ENCODE results near the gene ZNF823. TPM values are rescaled to one million over a fixed set of nuclear protein-coding genes. Genes with fewer than 3 reads are reported as not detected.
A peak's percentile ranks its signal among the peaks of the same experiment; 100 is the strongest.
"Not testable (repeated sequence)": the region's sequence is repeated elsewhere in the genome, so short reads cannot be mapped to it uniquely, and the experiment has no call there.

ZNF823 gene
- 10 to 100 TPM; 11.8 to 14.2 (median 12.5) TPM for polyA plus RNA-seq (ENCODE audit: insufficient read length in 3 of 3)

- DNase-seq (ENCODE audit: low read depth in 3 of 3, low spot score in 2 of 3) = peak; percentile 98 to 99 (median 99)
Measured at GRCh38 chr19:11738746-11739620, at the start of gene ZNF823. ZNF823 (minus strand) TSS chr19:11738946; CDS start chr19:11738819, 127 bp downstream.

GRCh38 chr19:11787536-11787935, 48.8 kb upstream of the ZNF823 start:
- no peak for DNase-seq (ENCODE audit: low read depth in 3 of 3, low spot score in 2 of 3)

GRCh38 chr19:11784356-11784755, 45.6 kb upstream of the ZNF823 start:
- DNase-seq (ENCODE audit: low read depth in 3 of 3, low spot score in 2 of 3) = no peak

DNA sequence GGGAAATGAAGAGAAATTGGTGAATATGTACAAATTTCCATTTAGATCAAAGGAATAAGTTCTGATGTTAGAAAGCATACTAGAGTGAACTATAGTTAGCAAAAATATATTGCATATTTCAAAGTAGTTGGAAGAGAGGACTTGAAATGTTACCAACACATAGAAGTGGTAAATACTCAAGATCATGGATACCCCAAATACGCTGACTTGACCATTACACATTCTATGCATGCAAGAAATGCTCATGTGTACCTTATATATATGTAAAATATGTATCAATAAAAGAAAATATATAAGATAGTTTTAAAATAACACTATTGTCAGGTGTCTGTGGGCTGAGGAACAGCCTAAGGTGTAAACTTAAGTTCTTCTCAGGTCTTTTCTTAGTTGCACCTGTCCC, 45.0 kb upstream of the ZNF823 start:
- DNase-seq (ENCODE audit: low read depth in 3 of 3, low spot score in 2 of 3) = no peak

GRCh38 chr19:11781295-11782057, 42.7 kb upstream of the ZNF823 start:
- DNase-seq (ENCODE audit: low read depth in 3 of 3, low spot score in 2 of 3) = no peak

GRCh38 chr19:11780431-11781020, 41.8 kb upstream of the ZNF823 start:
- no peak for DNase-seq (ENCODE audit: low read depth in 3 of 3, low spot score in 2 of 3)

DNA sequence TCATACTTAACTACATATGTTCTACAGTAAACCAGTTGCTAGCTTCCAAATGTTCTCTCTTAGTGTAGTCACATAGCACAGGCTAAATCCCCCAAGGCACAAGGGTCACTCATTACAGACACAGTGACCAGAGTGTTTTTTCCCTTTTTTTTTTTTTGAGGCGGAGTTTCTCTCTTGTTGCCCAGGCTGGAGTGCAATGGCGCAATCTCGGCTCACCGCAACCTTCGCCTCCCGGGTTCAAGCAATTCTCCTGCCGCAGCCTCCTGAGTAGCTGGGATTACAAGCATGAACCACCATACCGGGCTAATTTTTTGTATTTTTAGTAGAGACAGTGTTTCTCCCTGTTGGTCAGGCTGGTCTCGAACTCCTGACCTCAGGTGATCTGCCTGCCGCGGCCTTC, 37.9 kb upstream of the ZNF823 start:
- DNase-seq (ENCODE audit: low read depth in 3 of 3, low spot score in 2 of 3) = not testable (repeated sequence)

- DNase-seq (ENCODE audit: low read depth in 3 of 3, low spot score in 2 of 3) = not testable (repeated sequence)
Measured at GRCh38 chr19:11771520-11771919, 32.8 kb upstream of the ZNF823 start.

GRCh38 chr19:11769995-11770394, 31.2 kb upstream of the ZNF823 start:
- no peak for DNase-seq (ENCODE audit: low read depth in 3 of 3, low spot score in 2 of 3)

DNA sequence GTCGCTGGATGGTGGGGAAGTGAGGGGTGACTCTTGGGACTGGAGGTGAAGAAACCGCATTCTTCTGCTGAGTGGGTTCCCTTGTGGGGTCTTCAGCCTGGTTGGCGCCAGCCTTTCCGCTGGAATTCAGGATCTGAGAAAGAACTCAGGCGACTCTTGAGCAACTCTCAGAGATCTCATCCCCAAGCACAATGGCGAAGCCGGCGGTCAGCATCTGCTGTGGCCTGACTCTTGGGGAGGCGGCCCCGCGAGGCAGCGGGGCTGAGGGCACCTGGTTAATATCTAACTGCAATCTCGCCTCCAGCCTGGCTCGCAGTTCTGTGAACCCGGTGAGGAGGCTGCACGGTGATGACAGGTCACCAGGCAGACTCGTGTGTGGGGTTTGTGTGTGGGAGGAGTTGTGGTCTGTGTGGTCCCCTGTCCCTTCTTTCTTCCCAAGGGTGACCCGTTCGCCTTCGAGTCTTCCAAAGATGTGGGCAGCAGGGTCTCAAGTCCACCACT, 28.9 kb upstream of the ZNF823 start:
- peak; percentile 16 to 29 (median 17) for DNase-seq (ENCODE audit: low read depth in 3 of 3, low spot score in 2 of 3)

DNA sequence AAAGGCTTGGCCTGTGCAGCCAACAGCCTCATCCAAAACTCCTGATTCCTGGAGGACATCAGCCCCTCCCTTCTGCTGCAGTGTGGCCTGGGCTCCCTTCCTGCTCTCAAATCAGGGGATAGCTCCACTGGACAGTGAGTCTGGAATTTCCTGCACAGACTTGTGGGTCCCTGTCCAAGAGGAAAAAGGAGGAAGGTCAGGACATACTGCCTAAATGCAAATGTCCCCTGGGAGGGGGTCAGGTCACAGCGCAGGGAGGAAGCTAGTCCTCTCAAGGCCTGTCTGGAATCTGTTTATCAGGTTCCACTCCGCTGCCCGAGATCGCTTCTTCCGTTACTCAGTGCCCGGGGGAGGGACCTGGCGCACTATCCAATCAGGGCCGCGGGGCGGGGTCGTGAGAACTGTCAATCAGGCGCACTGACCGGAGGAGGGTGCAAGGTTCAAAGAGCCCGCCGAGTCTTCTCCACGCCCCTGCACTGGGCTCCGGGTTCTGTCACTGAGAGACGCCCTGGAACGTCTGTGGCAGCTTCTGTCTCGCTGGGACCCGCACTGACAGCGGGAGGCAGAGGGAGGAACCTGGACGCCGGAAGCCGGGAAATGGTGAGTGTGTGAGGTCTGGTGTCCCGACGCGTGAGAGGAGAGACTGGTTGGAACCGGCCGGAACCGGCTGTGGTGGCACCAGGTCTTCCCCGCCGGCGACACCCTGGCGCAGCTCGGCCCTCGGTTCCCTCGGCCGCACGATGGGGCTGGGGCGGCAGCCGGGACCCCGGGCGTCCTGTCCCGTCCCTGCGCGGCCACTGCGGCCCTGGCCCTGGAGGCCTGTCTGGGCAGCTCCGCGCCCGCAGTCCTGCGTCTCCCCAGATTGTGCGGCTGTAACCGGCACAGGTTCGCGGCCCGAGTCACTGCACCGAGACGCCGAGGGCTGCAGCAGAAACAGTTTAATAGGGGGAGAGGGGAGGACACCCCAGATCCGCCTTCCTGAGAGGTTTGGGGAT, 28.1 kb upstream of the ZNF823 start, which contains the start of gene ZNF441:
Gene ZNF441, plus strand, starts transcription at position 404 of the 995 bp plus-strand sequence. Its CDS starts 194 bp downstream, at position 598.
- DNase-seq (ENCODE audit: low read depth in 3 of 3, low spot score in 2 of 3) = peak; percentile 88 to 93 (median 90)

DNA sequence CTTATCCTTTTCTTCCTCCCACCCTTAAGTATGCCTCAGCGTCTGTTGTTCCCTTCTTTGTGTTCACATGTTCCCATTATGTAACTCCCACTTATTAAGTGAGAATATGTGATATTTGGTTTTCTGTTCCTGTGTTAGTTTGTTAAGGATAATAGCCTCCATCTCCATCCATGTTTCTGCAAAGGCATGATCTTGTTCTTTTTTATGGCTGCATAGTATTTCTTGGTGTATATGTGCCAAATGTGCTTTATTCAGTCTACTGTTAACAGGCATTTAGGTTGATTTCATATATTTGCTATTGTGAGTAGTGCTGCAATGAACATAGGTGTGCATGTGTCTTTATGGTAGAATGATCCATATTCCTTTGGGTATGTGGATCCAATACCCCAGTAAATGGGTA, 24.9 kb upstream of the ZNF823 start:
- DNase-seq (ENCODE audit: low read depth in 3 of 3, low spot score in 2 of 3) = no peak

GRCh38 chr19:11763117-11763516, 24.4 kb upstream of the ZNF823 start:
- DNase-seq (ENCODE audit: low read depth in 3 of 3, low spot score in 2 of 3) = no peak

GRCh38 chr19:11759805-11760204, 21.1 kb upstream of the ZNF823 start:
- DNase-seq (ENCODE audit: low read depth in 3 of 3, low spot score in 2 of 3) = no peak

- DNase-seq (ENCODE audit: low read depth in 3 of 3, low spot score in 2 of 3) = no peak
Measured at GRCh38 chr19:11756965-11757364, 18.2 kb upstream of the ZNF823 start.

GRCh38 chr19:11754663-11755062, 15.9 kb upstream of the ZNF823 start:
- DNase-seq (ENCODE audit: low read depth in 3 of 3, low spot score in 2 of 3) = no peak

DNA sequence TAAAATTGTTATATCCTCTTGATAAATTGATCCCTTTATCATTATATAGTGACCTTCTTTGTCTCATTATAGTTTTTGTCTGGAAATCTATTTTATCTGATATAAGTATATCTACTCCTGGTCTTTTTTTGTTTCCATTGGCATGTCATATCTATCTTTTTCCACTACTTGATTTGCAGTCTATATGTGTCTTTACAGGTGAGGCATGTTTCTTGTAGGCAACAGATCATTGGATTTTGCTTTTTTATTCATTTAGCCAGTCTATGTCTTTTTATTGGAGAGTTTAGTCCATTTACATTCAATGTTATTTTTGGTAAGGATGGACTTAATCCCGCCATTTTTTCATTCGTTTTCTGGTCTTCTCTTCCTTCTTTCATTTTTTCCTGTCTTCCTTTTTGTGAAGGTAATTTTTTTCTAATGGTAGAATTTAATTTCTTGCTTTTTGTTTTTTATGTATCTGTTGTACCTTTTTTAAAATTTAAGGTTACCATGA, 13.5 kb upstream of the ZNF823 start:
- DNase-seq (ENCODE audit: low read depth in 3 of 3, low spot score in 2 of 3) = no peak

- no peak for DNase-seq (ENCODE audit: low read depth in 3 of 3, low spot score in 2 of 3)
Measured at GRCh38 chr19:11749751-11750150, 11.0 kb upstream of the ZNF823 start.

DNA sequence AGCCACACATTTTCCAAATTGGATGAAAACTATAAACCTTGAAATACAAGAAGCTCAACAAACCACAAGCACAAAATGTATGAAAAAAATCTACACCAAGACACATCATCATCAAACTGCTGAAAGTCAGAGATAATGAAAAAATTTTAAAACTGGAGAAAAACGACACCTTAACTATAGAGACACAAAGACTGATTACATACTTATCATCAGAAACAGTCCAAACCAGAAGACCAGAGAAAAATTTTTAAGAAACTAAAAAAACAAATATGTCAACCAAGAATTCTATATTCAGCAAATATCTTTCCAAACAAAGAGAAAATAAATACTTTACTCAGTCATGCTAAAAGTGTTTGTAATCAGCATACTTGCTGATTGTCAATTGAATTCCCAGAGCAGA, 8.5 kb upstream of the ZNF823 start:
- no peak for DNase-seq (ENCODE audit: low read depth in 3 of 3, low spot score in 2 of 3)

GRCh38 chr19:11745869-11746268, 7.1 kb upstream of the ZNF823 start:
- no peak for DNase-seq (ENCODE audit: low read depth in 3 of 3, low spot score in 2 of 3)
